GM12865 (cell line): Measurements from ENCODE around the gene MYO19.

Experiments used
- DNase-seq: peaks from one replicate; pipeline ENCODE4 v3.0.0; 2010; ENCODE audit warnings: low read depth
- H3K4me3 ChIP-seq: 2 replicates; pipeline ENCODE4 v1.5.1; 2011; ENCODE audit warnings: mild to moderate bottlenecking, low read depth, low read length, control low read depth
- TF ChIP-seq, protein P1 (sequence below): IDR thresholded peaks from 2 replicates; pipeline ENCODE4 v1.5.1; 2011; ENCODE audit warnings: low read length, control low read depth, low read depth, inconsistent platforms; ENCODE audit not compliant: insufficient read depth; ENCODE audit errors: missing control alignments

The MYO19 gene

DNA sequence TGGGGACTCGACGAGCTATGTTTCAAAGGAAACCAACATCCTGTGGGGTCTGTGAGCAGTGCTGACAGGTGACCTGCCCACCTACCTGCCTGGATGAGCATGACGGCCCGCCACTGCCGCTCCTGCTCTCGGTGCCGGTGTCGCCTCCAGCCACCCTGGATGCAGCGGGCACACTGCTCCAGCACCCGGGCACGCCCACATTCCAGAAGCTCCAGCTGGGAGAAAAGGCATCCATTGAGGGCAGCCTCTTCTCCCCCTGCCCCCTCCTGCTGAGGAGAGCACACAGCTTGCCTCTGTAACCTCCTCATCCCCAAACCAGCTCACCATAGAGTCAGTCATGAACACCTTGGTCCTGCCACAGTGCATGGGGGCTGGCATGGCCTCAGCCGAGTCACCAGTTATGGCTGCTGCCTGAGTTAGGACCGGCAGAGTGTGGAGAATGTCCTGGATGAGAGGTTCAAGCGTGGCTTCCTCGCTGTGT, 33.9 kb downstream of the MYO19 start:
- TF ChIP-seq, protein P1, sequence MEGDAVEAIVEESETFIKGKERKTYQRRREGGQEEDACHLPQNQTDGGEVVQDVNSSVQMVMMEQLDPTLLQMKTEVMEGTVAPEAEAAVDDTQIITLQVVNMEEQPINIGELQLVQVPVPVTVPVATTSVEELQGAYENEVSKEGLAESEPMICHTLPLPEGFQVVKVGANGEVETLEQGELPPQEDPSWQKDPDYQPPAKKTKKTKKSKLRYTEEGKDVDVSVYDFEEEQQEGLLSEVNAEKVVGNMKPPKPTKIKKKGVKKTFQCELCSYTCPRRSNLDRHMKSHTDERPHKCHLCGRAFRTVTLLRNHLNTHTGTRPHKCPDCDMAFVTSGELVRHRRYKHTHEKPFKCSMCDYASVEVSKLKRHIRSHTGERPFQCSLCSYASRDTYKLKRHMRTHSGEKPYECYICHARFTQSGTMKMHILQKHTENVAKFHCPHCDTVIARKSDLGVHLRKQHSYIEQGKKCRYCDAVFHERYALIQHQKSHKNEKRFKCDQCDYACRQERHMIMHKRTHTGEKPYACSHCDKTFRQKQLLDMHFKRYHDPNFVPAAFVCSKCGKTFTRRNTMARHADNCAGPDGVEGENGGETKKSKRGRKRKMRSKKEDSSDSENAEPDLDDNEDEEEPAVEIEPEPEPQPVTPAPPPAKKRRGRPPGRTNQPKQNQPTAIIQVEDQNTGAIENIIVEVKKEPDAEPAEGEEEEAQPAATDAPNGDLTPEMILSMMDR: no peak
- no peak overlapping the region for H3K4me3 ChIP-seq
- DNase-seq: no peak

DNA sequence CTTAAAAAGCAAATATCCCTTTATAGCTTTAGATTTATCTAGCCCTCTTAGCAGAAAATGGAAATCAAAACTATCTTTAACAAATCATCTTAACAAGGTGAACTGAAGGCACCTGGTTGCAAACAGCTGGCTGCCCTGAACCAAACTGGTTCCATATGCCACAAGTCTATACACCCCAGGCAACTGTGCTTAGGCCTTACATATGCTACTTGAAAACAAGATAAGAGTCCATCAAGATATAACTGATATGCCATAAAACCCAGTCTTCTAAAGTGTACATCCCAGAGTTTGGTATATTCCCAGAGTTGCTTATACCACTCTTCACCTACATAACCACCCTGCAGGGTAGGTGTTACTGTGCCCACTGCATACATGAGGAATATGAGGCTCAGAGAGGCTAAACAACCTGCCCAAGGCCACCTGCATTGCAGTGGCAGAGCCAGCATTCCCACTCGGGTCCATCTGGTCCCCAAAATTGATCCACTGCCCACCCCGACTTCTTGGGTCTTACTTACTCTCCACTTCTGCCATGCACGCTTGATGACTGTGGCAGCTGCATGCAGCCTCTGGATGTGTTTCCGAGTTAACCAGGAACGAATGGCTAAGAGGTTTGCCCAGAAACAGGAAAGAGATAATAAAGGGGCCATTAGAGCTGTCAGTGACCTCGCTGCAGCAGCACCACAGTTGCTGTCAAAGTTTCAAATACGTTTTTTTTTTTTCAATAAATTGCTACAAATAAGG, 35.9 kb downstream of the MYO19 start:
- TF ChIP-seq, protein P1: no peak

DNA sequence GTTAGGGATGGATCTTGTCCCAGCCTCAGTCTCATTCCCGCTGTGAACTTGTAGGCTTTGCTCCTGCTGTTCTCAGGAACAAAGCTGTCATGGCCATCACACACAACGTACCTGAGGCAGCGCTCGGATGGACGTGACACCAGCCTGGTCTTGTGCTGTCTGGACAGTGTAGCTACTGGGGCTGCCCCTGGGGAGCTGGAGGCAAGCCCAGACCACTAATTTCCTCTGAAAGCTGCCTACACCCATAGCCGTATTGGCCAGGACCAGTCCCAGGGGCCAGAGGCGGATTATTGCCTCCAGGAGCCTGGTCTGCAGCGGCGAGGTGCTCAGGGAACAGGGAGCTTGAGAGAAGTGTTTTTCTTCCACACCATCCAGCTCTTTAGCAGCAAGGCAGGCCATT, 36.5 kb downstream of the MYO19 start:
- TF ChIP-seq, protein P1: no peak
- H3K4me3 ChIP-seq: no peak overlapping the region
- no peak for DNase-seq

More for the DNA sequence above, 35.9 kb downstream of the MYO19 start:
- no peak overlapping the region for H3K4me3 ChIP-seq
- DNase-seq: no peak

DNA sequence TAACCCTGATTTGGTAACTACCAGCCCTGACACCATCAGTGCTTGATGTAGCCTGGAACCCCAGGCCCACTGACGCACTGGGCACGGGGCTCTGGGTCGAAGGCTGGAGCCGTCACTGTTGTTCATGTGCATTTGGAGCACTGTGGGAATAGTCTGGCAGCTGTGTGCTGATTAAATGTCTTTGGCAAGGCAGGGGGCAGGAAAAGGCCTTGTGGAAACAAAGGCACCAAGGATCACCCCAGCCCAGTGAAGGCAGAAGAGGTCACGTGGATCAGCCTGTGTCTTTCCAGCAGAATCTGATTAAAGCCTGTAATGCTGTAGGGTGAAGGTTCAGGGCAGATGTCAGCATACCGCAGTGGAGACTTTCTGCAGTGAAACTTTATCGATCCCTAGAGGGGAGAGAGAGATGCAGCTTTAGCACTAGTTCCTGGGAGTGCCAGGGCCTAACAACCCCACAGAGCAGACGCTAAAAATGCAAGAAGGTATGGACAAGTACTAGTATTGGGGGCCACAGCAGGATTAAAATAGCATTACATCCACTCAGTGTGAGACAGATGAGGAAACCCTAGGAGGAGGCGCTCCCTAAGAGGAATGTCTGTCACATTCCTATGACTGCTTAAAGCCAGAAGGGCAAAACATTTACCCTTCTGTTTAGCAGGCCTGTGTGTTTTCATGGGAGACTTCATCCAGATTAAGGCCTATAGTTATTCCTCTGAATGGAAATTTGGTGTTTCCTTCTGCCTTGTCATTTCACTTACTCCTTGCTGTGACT, 38.5 kb downstream of the MYO19 start:
- DNase-seq: no peak
- TF ChIP-seq, protein P1: no peak

DNA sequence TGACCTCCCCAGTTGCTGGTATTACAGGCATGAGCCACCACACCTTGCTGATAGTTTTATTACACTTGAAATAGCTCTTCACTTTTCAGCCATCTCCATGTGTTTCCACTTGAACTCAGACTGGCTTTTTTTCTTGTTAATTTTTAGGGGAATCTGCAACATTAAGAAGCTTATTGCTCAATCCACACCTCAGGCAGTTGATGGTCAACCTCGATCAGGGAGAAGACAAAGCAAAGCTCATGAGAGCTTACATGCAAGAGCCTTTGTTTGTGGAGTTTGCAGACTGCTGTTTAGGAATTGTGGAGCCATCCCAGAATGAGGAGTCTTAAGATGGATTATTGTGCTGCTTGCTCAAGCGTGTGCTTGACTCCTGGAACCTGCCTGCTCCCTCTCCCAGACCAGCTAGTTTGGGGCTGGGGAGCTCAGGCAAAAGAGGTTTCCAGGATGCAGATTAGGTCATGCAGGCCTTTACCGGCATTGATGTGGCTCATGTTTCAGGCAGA, 39.5 kb downstream of the MYO19 start:
- DNase-seq: no peak
- TF ChIP-seq, protein P1: no peak
- H3K4me3 ChIP-seq: no peak overlapping the region

More for the DNA sequence above, 38.5 kb downstream of the MYO19 start:
- H3K4me3 ChIP-seq: no peak overlapping the region

DNA sequence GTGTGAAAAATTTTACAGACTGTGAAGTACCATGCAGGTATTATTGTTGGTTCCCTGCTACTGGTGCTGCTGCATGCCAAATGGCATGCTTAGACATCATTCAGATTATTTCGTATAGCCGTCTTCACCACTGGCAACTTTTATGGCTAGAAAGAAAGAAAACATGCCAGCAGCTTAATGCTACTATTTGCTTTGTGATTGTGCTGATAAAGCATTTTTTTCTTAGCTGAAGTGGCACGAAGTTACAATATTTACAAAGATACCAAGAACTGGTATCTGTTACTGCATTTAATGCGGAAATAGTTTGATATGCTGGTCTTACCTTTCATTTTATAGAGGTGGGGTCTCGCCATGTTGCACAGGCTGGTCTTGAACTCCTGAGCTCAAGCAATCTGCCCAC, 40.0 kb downstream of the MYO19 start:
- DNase-seq: no peak
- no peak overlapping the region for H3K4me3 ChIP-seq
- TF ChIP-seq, protein P1: no peak
